Measurements from ENCODE around the gene RCE1.

Gene RCE1

GRCh38 chr11:66844496-66845142 lies 1.4 kb downstream of the RCE1 start:
- DNase-seq (ENCODE audit: low read depth, low spot score): no peak

- DNase-seq (ENCODE audit: low read depth, low spot score): no peak
Observed at GRCh38 chr11:66845143-66845875, 2.1 kb downstream of the RCE1 start.

GRCh38 chr11:66845876-66846212 lies 2.6 kb downstream of the RCE1 start:
- no peak for DNase-seq (ENCODE audit: low read depth, low spot score)

GRCh38 chr11:66846671-66847091 lies 3.4 kb downstream of the RCE1 start:
- no peak for DNase-seq (ENCODE audit: low read depth, low spot score)

GRCh38 chr11:66847461-66848232 lies 4.4 kb downstream of the RCE1 start:
- no peak for DNase-seq (ENCODE audit: low read depth, low spot score)

- DNase-seq (ENCODE audit: low read depth, low spot score): no peak
Observed at GRCh38 chr11:66848671-66849500, 5.6 kb downstream of the RCE1 start.

GRCh38 chr11:66849501-66850234 lies 6.4 kb downstream of the RCE1 start:
- no peak for DNase-seq (ENCODE audit: low read depth, low spot score)

- DNase-seq (ENCODE audit: low read depth, low spot score): no peak
Observed at GRCh38 chr11:66850235-66850587, 7.0 kb downstream of the RCE1 start.

GRCh38 chr11:66850588-66851238 lies 7.5 kb downstream of the RCE1 start:
- DNase-seq (ENCODE audit: low read depth, low spot score): no peak

- no peak for DNase-seq (ENCODE audit: low read depth, low spot score)
Observed at GRCh38 chr11:66851239-66851596, 8.0 kb downstream of the RCE1 start.

GRCh38 chr11:66851698-66852465 lies 8.6 kb downstream of the RCE1 start:
- no peak for DNase-seq (ENCODE audit: low read depth, low spot score)

- no peak for DNase-seq (ENCODE audit: low read depth, low spot score)
Observed at GRCh38 chr11:66852466-66853241, 9.4 kb downstream of the RCE1 start.

- no peak for DNase-seq (ENCODE audit: low read depth, low spot score)
Observed at GRCh38 chr11:66853242-66854229, 10.3 kb downstream of the RCE1 start.

- no peak for DNase-seq (ENCODE audit: low read depth, low spot score)
Observed at GRCh38 chr11:66854231-66854661, 11.0 kb downstream of the RCE1 start.

GRCh38 chr11:66854729-66855211 lies 11.5 kb downstream of the RCE1 start:
- no peak for DNase-seq (ENCODE audit: low read depth, low spot score)

- peak; percentile 97 for DNase-seq (ENCODE audit: low read depth, low spot score)
Observed at GRCh38 chr11:66855574-66856495, 12.6 kb downstream of the RCE1 start.

Measured in astrocyte of the hippocampus (primary cell).